Measurements from ENCODE around the gene LRR1.

DNA sequence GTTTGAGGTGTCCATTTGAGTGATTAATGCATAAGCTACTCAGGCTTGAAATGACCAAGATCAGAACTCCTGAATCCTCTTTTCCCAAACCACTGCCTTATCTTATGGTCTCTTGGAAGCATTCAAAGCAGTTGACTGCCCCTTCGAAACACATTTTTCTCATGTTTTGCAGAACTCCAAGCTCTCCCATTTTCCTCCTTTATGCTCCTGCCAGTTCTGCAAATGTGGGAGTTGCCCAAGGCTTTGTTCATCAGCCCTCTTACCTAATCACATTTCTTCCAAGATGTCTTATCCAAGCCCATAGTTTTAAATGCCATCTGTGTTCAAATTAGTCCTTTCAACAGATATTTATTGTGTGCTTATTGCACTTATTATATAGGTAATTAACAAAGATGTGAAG, 38.1 kb downstream of the LRR1 start:
- TF ChIP-seq EZH2 (optimal IDR thresholded peaks at IDR 0.05; ENCODE audit: low read depth, low read length), result no peak
- no peak for TF ChIP-seq CTCF (IDR thresholded peaks at IDR 0.05; ENCODE audit: low read length)
- TF ChIP-seq EZH2phosphoT487 (IDR thresholded peaks at IDR 0.05; ENCODE audit: low read length), result no peak

Data from MM.1S (cell line).